ENCODE data around the gene OR2T6. TPM values are rescaled to one million over a fixed set of nuclear protein-coding genes. Genes with fewer than 3 reads are reported as not detected.
"Not testable (repeated sequence)": the region's sequence is repeated elsewhere in the genome, so short reads cannot be mapped to it uniquely, and the experiment has no call there.

The OR2T6 gene
- total and polyA plus RNA-seq, 7 donors = not detected

DNA sequence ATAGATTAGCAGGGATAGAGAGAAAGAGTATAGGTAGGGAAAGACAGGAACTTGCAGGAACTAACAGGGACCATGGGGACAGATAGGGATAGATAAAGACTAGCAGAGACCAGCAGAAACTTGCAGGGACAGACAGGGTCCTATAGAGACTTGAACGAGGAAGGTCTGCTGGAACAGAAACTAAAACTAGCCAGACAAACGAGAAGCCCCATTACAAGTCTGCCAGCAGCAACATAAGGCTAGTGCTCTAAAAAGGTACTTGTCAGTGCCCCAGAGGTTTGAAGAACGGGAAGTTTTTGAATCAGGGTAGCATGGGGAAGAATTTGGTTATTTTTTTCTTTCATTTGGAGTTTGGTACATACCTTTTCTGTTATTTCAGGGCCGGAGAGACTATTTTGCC lies 56.7 kb downstream of the OR2T6 start:
- H3K27me3 ChIP-seq (ENCODE audit: insufficient read depth in 3 of 3, low read length in 2 of 3); ATAC-seq; intact Hi-C loops (cut with DNase I); H3K27ac ChIP-seq; DNase-seq; H3K4me1 ChIP-seq; H3K9me3 ChIP-seq; H3K4me3 ChIP-seq; H3K36me3 ChIP-seq (ENCODE audit: insufficient read depth in 1 of 2, low read depth in 1 of 2): not testable (repeated sequence)
- WGBS, 3 donors = 47 to 58% (median 51%) methylated on average over 4 of the region's 4 CpGs

GRCh38 chr1:248433811-248434415 lies 58.4 kb downstream of the OR2T6 start:
- H3K4me3 ChIP-seq; H3K9me3 ChIP-seq; ATAC-seq; H3K27ac ChIP-seq; intact Hi-C loops (cut with DNase I); H3K27me3 ChIP-seq (ENCODE audit: insufficient read depth in 3 of 3, low read length in 2 of 3); DNase-seq; H3K36me3 ChIP-seq (ENCODE audit: insufficient read depth in 1 of 2, low read depth in 1 of 2); H3K4me1 ChIP-seq: not testable (repeated sequence)
- 91 to 97% (median 92%) methylated on average over 29 to 36 of the region's 38 CpGs for WGBS, 3 donors

GRCh38 chr1:248434913-248435312 lies 59.4 kb downstream of the OR2T6 start:
- WGBS, 3 donors = 95 to 97% (median 96%) methylated on average over 3 to 4 of the region's 6 CpGs
- H3K4me1 ChIP-seq, H3K9me3 ChIP-seq: not testable (repeated sequence)

DNA sequence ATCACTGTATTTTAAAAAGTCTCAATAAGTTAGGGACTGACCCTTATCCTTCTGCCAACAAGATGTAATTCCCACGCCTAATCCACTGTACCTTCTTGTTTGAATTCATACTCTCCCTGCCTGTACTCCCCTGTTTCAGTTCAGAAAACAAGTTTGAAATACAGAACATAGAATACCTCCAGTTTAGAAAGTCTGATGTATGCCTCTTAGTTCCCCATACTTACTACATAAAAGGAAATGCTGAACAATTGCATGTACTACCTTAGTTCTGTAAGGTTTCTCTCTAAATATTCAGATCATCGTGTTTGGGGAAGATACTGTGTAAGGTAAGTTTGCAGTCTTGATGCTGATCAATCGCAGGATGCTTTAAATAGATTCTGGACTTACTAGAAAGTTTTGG lies 60.8 kb downstream of the OR2T6 start:
- H3K27me3 ChIP-seq (ENCODE audit: insufficient read depth in 3 of 3, low read length in 2 of 3); H3K27ac ChIP-seq; H3K9me3 ChIP-seq; H3K36me3 ChIP-seq (ENCODE audit: insufficient read depth in 1 of 2, low read depth in 1 of 2); H3K4me3 ChIP-seq; intact Hi-C loops (cut with DNase I); H3K4me1 ChIP-seq; DNase-seq; ATAC-seq: not testable (repeated sequence)
- WGBS, 3 donors = 77 to 86% (median 79%) methylated on average over 2 to 3 of the region's 3 CpGs

More at GRCh38 chr1:248434913-248435312, 59.4 kb downstream of the OR2T6 start:
- H3K27ac ChIP-seq; intact Hi-C loops (cut with DNase I); DNase-seq; H3K4me3 ChIP-seq; H3K27me3 ChIP-seq (ENCODE audit: insufficient read depth in 3 of 3, low read length in 2 of 3); ATAC-seq; H3K36me3 ChIP-seq (ENCODE audit: insufficient read depth in 1 of 2, low read depth in 1 of 2): not testable (repeated sequence)

DNA sequence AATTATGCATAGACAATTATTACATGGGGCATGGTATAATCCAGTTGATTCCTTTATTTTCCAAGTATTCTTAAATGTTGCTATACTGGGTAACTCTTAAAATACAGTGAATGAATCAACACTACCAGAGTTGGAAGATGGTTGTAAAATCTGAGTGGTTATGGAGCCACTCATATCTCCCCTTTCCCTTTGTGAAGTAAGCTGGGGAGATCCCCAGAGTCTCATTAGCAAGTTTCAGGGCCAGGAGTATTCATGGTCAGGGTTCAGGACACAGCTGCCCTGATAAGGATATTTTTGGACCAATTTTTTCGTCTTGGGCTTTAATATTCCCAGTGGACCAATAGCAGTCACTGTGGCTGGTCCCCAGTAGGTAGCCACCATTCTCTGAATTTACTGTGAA lies 63.1 kb downstream of the OR2T6 start:
- WGBS, 3 donors = 28 to 43% (median 36%) methylated on average over 1 of the region's 1 CpG

GRCh38 chr1:248439283-248439682 lies 63.7 kb downstream of the OR2T6 start:
- intact Hi-C loops (cut with DNase I); DNase-seq; H3K9me3 ChIP-seq: not testable (repeated sequence)

More for the DNA sequence above, 63.1 kb downstream of the OR2T6 start:
- H3K27me3 ChIP-seq (ENCODE audit: insufficient read depth in 3 of 3, low read length in 2 of 3); DNase-seq; H3K4me3 ChIP-seq; ATAC-seq; H3K27ac ChIP-seq; H3K36me3 ChIP-seq (ENCODE audit: insufficient read depth in 1 of 2, low read depth in 1 of 2); H3K9me3 ChIP-seq; H3K4me1 ChIP-seq; intact Hi-C loops (cut with DNase I): not testable (repeated sequence)

More at GRCh38 chr1:248439283-248439682, 63.7 kb downstream of the OR2T6 start:
- not testable (repeated sequence) for H3K4me3 ChIP-seq; H3K4me1 ChIP-seq; H3K27ac ChIP-seq; H3K36me3 ChIP-seq (ENCODE audit: insufficient read depth in 1 of 2, low read depth in 1 of 2); ATAC-seq; H3K27me3 ChIP-seq (ENCODE audit: insufficient read depth in 3 of 3, low read length in 2 of 3)
- WGBS, 3 donors = 45 to 55% (median 49%) methylated on average over 5 of the region's 5 CpGs

Other genes starting within 250 kb of the OR2T6 start
- gene OR2M5, start 230.6 kb upstream of the OR2T6 start, total RNA-seq = not detected
- not detected for gene OR2M5, start 230.6 kb upstream of the OR2T6 start, polyA plus RNA-seq
- not detected for gene OR2M2, start 200.9 kb upstream of the OR2T6 start, total RNA-seq
- gene OR2M2, start 200.9 kb upstream of the OR2T6 start, polyA plus RNA-seq = not detected
- not detected for gene OR2M3, start 178.5 kb upstream of the OR2T6 start, total RNA-seq
- gene OR2M3, start 178.5 kb upstream of the OR2T6 start, polyA plus RNA-seq = not detected
- gene OR2M4, start 144.3 kb upstream of the OR2T6 start, total RNA-seq = not detected
- gene OR2M4, start 144.3 kb upstream of the OR2T6 start, polyA plus RNA-seq = not detected
- gene OR2T33, start 97.8 kb upstream of the OR2T6 start, total RNA-seq = not detected
- gene OR2T33, start 97.8 kb upstream of the OR2T6 start, polyA plus RNA-seq = not detected
- gene OR2T12, start 72.3 kb upstream of the OR2T6 start, total RNA-seq = not detected
- gene OR2T12, start 72.3 kb upstream of the OR2T6 start, polyA plus RNA-seq = not detected
- gene OR2M7, start 51.2 kb upstream of the OR2T6 start, total RNA-seq = not detected
- gene OR2M7, start 51.2 kb upstream of the OR2T6 start, polyA plus RNA-seq = not detected
- gene OR14C36, start 27.0 kb upstream of the OR2T6 start, total RNA-seq = not detected
- not detected for gene OR14C36, start 27.0 kb upstream of the OR2T6 start, polyA plus RNA-seq
- not detected for gene OR2T4, start 14.1 kb upstream of the OR2T6 start, total RNA-seq
- gene OR2T4, start 14.1 kb upstream of the OR2T6 start, polyA plus RNA-seq = not detected
- gene OR2T1, start 27.3 kb downstream of the OR2T6 start, total RNA-seq = not detected
- not detected for gene OR2T1, start 27.3 kb downstream of the OR2T6 start, polyA plus RNA-seq
- gene OR2T2, start 69.9 kb downstream of the OR2T6 start, total RNA-seq = not detected
- not detected for gene OR2T2, start 69.9 kb downstream of the OR2T6 start, polyA plus RNA-seq
- gene OR2T3, start 97.6 kb downstream of the OR2T6 start, total RNA-seq = not detected
- gene OR2T3, start 97.6 kb downstream of the OR2T6 start, polyA plus RNA-seq = not detected
- not detected for gene OR2T5, start 112.8 kb downstream of the OR2T6 start, total RNA-seq
- gene OR2T5, start 112.8 kb downstream of the OR2T6 start, polyA plus RNA-seq = not detected
- gene OR2G6, start 132.3 kb downstream of the OR2T6 start, total RNA-seq = not detected
- gene OR2G6, start 132.3 kb downstream of the OR2T6 start, polyA plus RNA-seq = not detected
- gene OR2T29, start 187.0 kb downstream of the OR2T6 start, total RNA-seq = not detected
- gene OR2T29, start 187.0 kb downstream of the OR2T6 start, polyA plus RNA-seq = not detected
- gene OR2T34, start 199.0 kb downstream of the OR2T6 start, total RNA-seq = not detected
- not detected for gene OR2T34, start 199.0 kb downstream of the OR2T6 start, polyA plus RNA-seq
- not detected for gene OR2T10, start 222.0 kb downstream of the OR2T6 start, total RNA-seq
- gene OR2T10, start 222.0 kb downstream of the OR2T6 start, polyA plus RNA-seq = not detected